Naive thymus-derived CD4-positive, alpha-beta T cell (primary cell): ENCODE results near the gene COX20. TPM values are rescaled to one million over a fixed set of nuclear protein-coding genes. Genes with fewer than 3 reads are reported as not detected.

Experiments
- ATAC-seq: fragments of 150-1000 bp; cut with Tn5 transposase; 2 replicates; pipeline ENCODE4 v1.10.0; 2021; ENCODE audit warnings: mild to moderate bottlenecking, moderate library complexity
- CTCF ChIA-PET: fragments of 350-600 bp; sonication (Branson Sonifier 250); formaldehyde crosslinking; loops from one replicate; lab custom pipeline; 2021; ENCODE audit warnings: antibody characterized with exemption; lab: Charles Lee
- POLR2A ChIA-PET: fragments of 350-600 bp; sonication (Branson Sonifier 250); formaldehyde crosslinking; loops from one replicate; lab custom pipeline; 2021; ENCODE audit warnings: antibody characterized with exemption, inconsistent platforms; lab: Charles Lee
- DNase-seq, 9 donors: peaks; one replicate each; pipeline versions ENCODE4 v3.0.0 to v3.0.0-alpha.2; 2020 to 2022; ENCODE audit warnings: mixed read lengths in 1 of 9
- H3K27ac ChIP-seq: one replicate; pipeline ENCODE4 v1.7.0; 2013; ENCODE audit warnings: mild to moderate bottlenecking, low read depth, low read length, moderate library complexity
- H3K27me3 ChIP-seq, 2 donors: one replicate each; pipeline ENCODE4 v1.7.0; 2013; ENCODE audit warnings: low read length in 2 of 2, mild to moderate bottlenecking in 2 of 2, moderate library complexity in 2 of 2; ENCODE audit not compliant: control insufficient read depth in 2 of 2, insufficient read depth in 2 of 2
- H3K36me3 ChIP-seq, 3 experiments: 1 replicate in 2 of 3; 2 replicates in 1 of 3; pipeline ENCODE4 v1.7.0; 2013; ENCODE audit warnings: low read length in 3 of 3, mild to moderate bottlenecking in 3 of 3, moderate library complexity in 1 of 3; ENCODE audit not compliant: insufficient read depth in 3 of 3, control insufficient read depth in 2 of 3
- H3K4me1 ChIP-seq, 2 donors: one replicate each; pipeline ENCODE4 v1.7.0; 2013; ENCODE audit warnings: low read length in 2 of 2, mild to moderate bottlenecking in 2 of 2, moderate library complexity in 1 of 2; ENCODE audit not compliant: control insufficient read depth in 2 of 2, insufficient read depth in 2 of 2
- H3K4me3 ChIP-seq: 2 replicates; pipeline ENCODE4 v1.7.0; 2013; ENCODE audit warnings: mild to moderate bottlenecking, low read length
- H3K9me3 ChIP-seq, 3 experiments: 1 replicate in 2 of 3; 2 replicates in 1 of 3; pipeline ENCODE4 v1.7.0; 2013; ENCODE audit warnings: low read length in 3 of 3; ENCODE audit not compliant: control insufficient read depth in 2 of 3
- H3K27ac Mint-ChIP-seq, 9 donors: one replicate each; pipeline ENCODE4 v1.8.0; 2020 to 2022; ENCODE audit warnings: mixed read lengths in 9 of 9, mild to moderate bottlenecking in 8 of 9, moderate library complexity in 5 of 9, inconsistent platforms in 2 of 9
- H3K27me3 Mint-ChIP-seq, 5 donors: one replicate each; pipeline ENCODE4 v1.8.0; 2021 to 2022; ENCODE audit warnings: mixed read lengths in 5 of 5, mild to moderate bottlenecking in 1 of 5
- H3K36me3 Mint-ChIP-seq, 5 donors: one replicate each; pipeline ENCODE4 v1.8.0; 2020 to 2022; ENCODE audit warnings: mixed read lengths in 5 of 5, mild to moderate bottlenecking in 3 of 5, inconsistent platforms in 1 of 5
- H3K4me1 Mint-ChIP-seq, 7 donors: one replicate each; pipeline ENCODE4 v1.8.0; 2020 to 2022; ENCODE audit warnings: mixed read lengths in 7 of 7, mild to moderate bottlenecking in 3 of 7, inconsistent platforms in 1 of 7
- H3K4me3 Mint-ChIP-seq, 10 donors: one replicate each; pipeline ENCODE4 v1.8.0; 2020 to 2022; ENCODE audit warnings: mild to moderate bottlenecking in 10 of 10, mixed read lengths in 10 of 10, moderate library complexity in 6 of 10, inconsistent platforms in 2 of 10
- H3K9me3 Mint-ChIP-seq, 11 donors: one replicate each; pipeline ENCODE4 v1.8.0; 2020 to 2022; ENCODE audit warnings: mixed read lengths in 11 of 11, mild to moderate bottlenecking in 4 of 11, inconsistent platforms in 1 of 11, moderate library complexity in 1 of 11
- intact Hi-C, 2 donors: fragments of 100-400 bp; cut with micrococcal nuclease; formaldehyde crosslinking; loops; one replicate each; pipeline ENCODE4 v1.15.1; 2023
- polyA plus RNA-seq, 2 donors: library from polyadenylated mRNA; unstranded; fragments of 300-500 nt; fragmentation: Illumina TruSeq; gene quantifications; one replicate each; pipeline ENCODE4 v1.2.3, GENCODE V29; 2021
- total RNA-seq, 6 experiments: library from RNA in 5 of 6; stranded (reverse) in 5 of 6; gene quantifications; 1 replicate in 5 of 6; 2 replicates in 1 of 6; pipeline ENCODE4 v1.2.3 and lab custom pipeline; 2021 to 2026

COX20 gene
- total and polyA plus RNA-seq, 7 experiments from 2014 or later: 17.1 to 43.7 (median 27.8) TPM

GRCh38 chr1:244817415-244817894 lies 18.0 kb upstream of the COX20 start:
- intact Hi-C loops: no loop called here
- Histone ChIP-seq H3K4me1 (no peaks in the 10 kb centered on the region), H3K9me3 (no peaks in the 10 kb centered on the region), H3K36me3 (no peaks in the 10 kb centered on the region), H3K27ac (no peak overlapping the region), H3K27me3 (no peaks in the 10 kb centered on the region), H3K4me3 (no peak overlapping the region)
- no peak overlapping the region for H3K4me3 Mint-ChIP-seq
- no peak overlapping the region for H3K27ac Mint-ChIP-seq
- H3K27me3 Mint-ChIP-seq: peaks cover 0 to 17% (median 11%) of the 10 kb centered on the region in 5 donors
- H3K9me3 Mint-ChIP-seq: no peaks in the 10 kb centered on the region
- ChIA-PET CTCF (no interaction called here), POLR2A (no interaction called here)
- H3K4me1 Mint-ChIP-seq: peaks cover 0 to 5% (median 4%) of the 10 kb centered on the region in 7 donors
- no peak for DNase-seq
- no peak for ATAC-seq
- H3K36me3 Mint-ChIP-seq: no peaks in the 10 kb centered on the region

- ChIA-PET CTCF (no interaction called here), POLR2A (interaction anchor here (0.9 kb wide), 2 partner anchors 8 to 23 kb away, joined by 3 to 4 read pairs; no protein-coding TSS in a partner anchor)
- H3K27me3 Mint-ChIP-seq: peaks cover 0 to 19% (median 5%) of the 10 kb centered on the region in 5 donors
- ATAC-seq (no peak), DNase-seq (no peak)
- Histone ChIP-seq H3K9me3 (no peaks in the 10 kb centered on the region), H3K27me3 (no peaks in the 10 kb centered on the region), H3K36me3 (no peaks in the 10 kb centered on the region), H3K27ac (no peak overlapping the region), H3K4me3 (no peak overlapping the region), H3K4me1 (no peaks in the 10 kb centered on the region)
- H3K27ac Mint-ChIP-seq: no peak overlapping the region
- H3K36me3 Mint-ChIP-seq: no peaks in the 10 kb centered on the region
- H3K4me3 Mint-ChIP-seq: no peak overlapping the region
- H3K9me3 Mint-ChIP-seq: no peaks in the 10 kb centered on the region
- intact Hi-C loops: no loop called here
- peaks cover 0 to 5% (median 4%) of the 10 kb centered on the region in 7 donors for H3K4me1 Mint-ChIP-seq
Measured at GRCh38 chr1:244820131-244820530, 15.3 kb upstream of the COX20 start.

DNA sequence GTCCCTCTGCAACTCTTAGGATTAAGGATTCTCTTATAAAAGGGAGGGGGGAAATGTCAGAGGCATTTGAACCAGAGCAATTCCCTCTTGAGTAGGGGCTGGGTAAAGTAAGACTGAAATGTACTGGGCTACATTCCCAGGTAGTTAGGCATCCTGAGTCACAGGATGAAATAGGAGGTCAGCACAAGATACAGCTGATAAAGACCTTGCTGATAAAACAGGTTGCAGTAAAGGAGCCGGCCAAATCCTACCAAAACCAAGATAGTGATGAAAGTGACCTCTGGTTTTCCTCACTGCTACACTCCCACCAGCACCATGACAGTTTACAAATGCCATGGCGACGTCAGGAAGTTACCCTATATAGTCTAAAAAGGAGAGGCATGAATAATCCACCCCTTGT lies 14.3 kb upstream of the COX20 start:
- DNase-seq (no peak), ATAC-seq (no peak)
- Mint-ChIP-seq H3K27ac (peak overlapping the region in 1 of 9 donors; percentile 19), H3K36me3 (no peaks in the 10 kb centered on the region), H3K4me3 (no peak overlapping the region), H3K9me3 (no peaks in the 10 kb centered on the region), H3K4me1 (no peaks in the 10 kb centered on the region), H3K27me3 (peaks cover 0 to 17% (median 0%) of the 10 kb centered on the region in 5 donors)
- Histone ChIP-seq H3K9me3 (no peaks in the 10 kb centered on the region), H3K4me1 (no peaks in the 10 kb centered on the region), H3K36me3 (no peaks in the 10 kb centered on the region), H3K4me3 (no peak overlapping the region), H3K27me3 (no peaks in the 10 kb centered on the region), H3K27ac (no peak overlapping the region)
- CTCF ChIA-PET: no interaction called here
- intact Hi-C loops: no loop called here
- POLR2A ChIA-PET: interaction anchor here (0.9 kb wide), 1 partner anchor 24 kb away, joined by 4 read pairs; no protein-coding TSS in a partner anchor

GRCh38 chr1:244822878-244823277 lies 12.6 kb upstream of the COX20 start:
- Histone ChIP-seq H3K36me3 (no peaks in the 10 kb centered on the region), H3K27me3 (no peaks in the 10 kb centered on the region), H3K4me3 (no peak overlapping the region), H3K9me3 (no peaks in the 10 kb centered on the region), H3K27ac (no peak overlapping the region), H3K4me1 (no peaks in the 10 kb centered on the region)
- H3K9me3 Mint-ChIP-seq: no peaks in the 10 kb centered on the region
- CTCF ChIA-PET: interaction anchor here (0.6 kb wide), 1 partner anchor 223 kb away, joined by 3 read pairs; no protein-coding TSS in a partner anchor
- no peaks in the 10 kb centered on the region for H3K4me1 Mint-ChIP-seq
- no peaks in the 10 kb centered on the region for H3K36me3 Mint-ChIP-seq
- H3K4me3 Mint-ChIP-seq: no peak overlapping the region
- DNase-seq (no peak), ATAC-seq (no peak)
- H3K27me3 Mint-ChIP-seq: peaks cover 0 to 15% (median 0%) of the 10 kb centered on the region in 5 donors
- POLR2A ChIA-PET: no interaction called here
- H3K27ac Mint-ChIP-seq: no peak overlapping the region
- intact Hi-C loops: no loop called here

DNA sequence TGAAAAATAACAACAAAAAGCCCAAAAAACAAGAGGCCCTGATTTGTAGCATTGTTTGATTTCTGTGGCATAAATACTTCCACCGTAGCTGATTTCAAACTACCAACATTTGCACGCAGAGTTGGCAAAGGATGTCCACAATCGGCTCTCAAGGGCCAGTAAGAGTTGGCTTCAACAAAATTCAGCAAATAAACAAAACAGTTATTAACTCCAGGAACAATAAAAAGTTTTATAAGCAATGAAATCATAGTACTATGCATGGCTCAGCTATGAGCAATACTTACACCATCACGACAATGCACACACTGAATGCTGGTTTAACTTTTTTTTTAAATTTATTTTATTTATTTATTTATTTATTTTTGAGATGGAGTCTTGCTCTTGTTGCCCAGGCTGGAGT lies 8.7 kb upstream of the COX20 start:
- H3K4me3 ChIP-seq: no peak overlapping the region
- no peaks in the 10 kb centered on the region for H3K4me1 ChIP-seq
- Mint-ChIP-seq H3K4me3 (no peak overlapping the region), H3K36me3 (no peaks in the 10 kb centered on the region), H3K27ac (no peak overlapping the region), H3K9me3 (no peaks in the 10 kb centered on the region), H3K4me1 (no peaks in the 10 kb centered on the region), H3K27me3 (peaks cover 0 to 12% (median 0%) of the 10 kb centered on the region in 5 donors)
- no peak overlapping the region for H3K27ac ChIP-seq
- intact Hi-C loops: no loop called here
- no peaks in the 10 kb centered on the region for H3K27me3 ChIP-seq
- ChIA-PET CTCF (no interaction called here), POLR2A (no interaction called here)
- no peak for DNase-seq
- no peaks in the 10 kb centered on the region for H3K36me3 ChIP-seq
- H3K9me3 ChIP-seq: no peaks in the 10 kb centered on the region
- no peak for ATAC-seq

- no peaks in the 10 kb centered on the region for H3K27me3 ChIP-seq
- no peak overlapping the region for H3K4me3 ChIP-seq
- peaks cover 0 to 7% of the 10 kb centered on the region in 2 donors for H3K4me1 ChIP-seq
- DNase-seq (no peak), ATAC-seq (no peak)
- Mint-ChIP-seq H3K9me3 (no peaks in the 10 kb centered on the region), H3K36me3 (no peaks in the 10 kb centered on the region), H3K4me1 (peaks cover 4 to 8% (median 5%) of the 10 kb centered on the region in 7 donors), H3K27me3 (peaks cover 0 to 4% (median 0%) of the 10 kb centered on the region in 5 donors), H3K27ac (no peak overlapping the region), H3K4me3 (no peak overlapping the region)
- H3K27ac ChIP-seq: no peak overlapping the region
- CTCF ChIA-PET: no interaction called here
- intact Hi-C loops: loop anchor here (5.0 to 10.0 kb wide), 3 partner anchors 506 to 1576 kb away; partner anchors contain the start of genes CEP170 (in 1 of the 2) and SDCCAG8 (in 1 of the 2)
- POLR2A ChIA-PET: interaction anchor here (29.6 kb wide), 1 partner anchor 27 kb away, joined by 1419 read pairs; the partner anchor contains the start of gene HNRNPU
- H3K9me3 ChIP-seq: no peaks in the 10 kb centered on the region
- peaks cover 0 to 4% (median 0%) of the 10 kb centered on the region in 3 experiments for H3K36me3 ChIP-seq
Measured at GRCh38 chr1:244830639-244831038, 4.8 kb upstream of the COX20 start.
